HG03432 (cell line): ENCODE data around the gene ISCU.
"Not testable (repeated sequence)": the region's sequence is repeated elsewhere in the genome, so short reads cannot be mapped to it uniquely, and the experiment has no call there.

ENCODE experiments used
- ATAC-seq: cut with Tn5 transposase; IDR thresholded peaks from one replicate; pipeline ENCODE4 v1.9.1; 2021; ENCODE audit warnings: mild to moderate bottlenecking, moderate library complexity; ENCODE audit not compliant: unreplicated experiment

Gene ISCU

GRCh38 chr12:108616359-108616758 is 54.0 kb downstream of the ISCU start:
- no peak for ATAC-seq

GRCh38 chr12:108616941-108617858 is 54.8 kb downstream of the ISCU start:
- peak; percentile 87 for ATAC-seq

GRCh38 chr12:108618079-108618952 is 55.9 kb downstream of the ISCU start:
- ATAC-seq: peak; percentile 45

- not testable (repeated sequence) for ATAC-seq
Observed at GRCh38 chr12:108618953-108619274, 56.5 kb downstream of the ISCU start.
